OCI-LY7 (cell line): ENCODE measurements around the gene CHMP1A.

Source experiments
- EZH2phosphoT487 ChIP-seq: fragments of 200-600 bp; sonication (generic); IDR thresholded peaks from 2 replicates; pipeline ENCODE4 v1.6.1; 2018; ENCODE audit warnings: low read depth, borderline replicate concordance, mild to moderate bottlenecking, mixed run types, antibody characterized with exemption, low read length, moderate library complexity, mixed read lengths
- TF ChIP-seq, protein P1 (sequence below): fragments of 200-600 bp; sonication (generic); conservative IDR thresholded peaks from 2 replicates; pipeline ENCODE4 v1.5.1; 2014; ENCODE audit warnings: mild to moderate bottlenecking, antibody characterized with exemption, low read length, moderate library complexity, mixed read lengths

DNA sequence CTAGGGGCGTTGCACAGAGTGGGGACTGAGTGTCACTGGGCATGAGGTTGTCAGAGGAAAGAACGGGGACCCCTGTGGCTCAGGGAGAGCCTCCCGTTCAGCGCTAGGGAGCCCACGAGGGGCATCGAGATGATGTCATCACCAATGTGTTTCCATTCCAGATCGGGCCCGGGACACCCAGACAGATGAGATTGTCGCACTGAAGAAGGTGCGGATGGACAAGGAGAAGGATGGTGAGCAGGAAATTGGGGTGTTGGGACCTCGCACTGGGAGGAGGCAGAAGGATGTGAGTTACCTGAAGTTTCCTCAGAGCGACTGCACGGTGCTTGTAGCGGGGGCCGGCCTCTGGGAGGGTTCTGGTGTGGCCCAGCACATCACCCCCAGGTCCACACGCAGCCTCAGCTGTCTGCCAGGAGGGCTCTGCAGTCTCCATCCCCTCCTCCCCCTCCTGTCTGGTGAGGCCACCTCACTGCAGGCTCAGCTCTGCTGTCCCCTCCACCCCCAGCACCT, 32.9 kb upstream of the CHMP1A start:
- TF ChIP-seq, protein P1, sequence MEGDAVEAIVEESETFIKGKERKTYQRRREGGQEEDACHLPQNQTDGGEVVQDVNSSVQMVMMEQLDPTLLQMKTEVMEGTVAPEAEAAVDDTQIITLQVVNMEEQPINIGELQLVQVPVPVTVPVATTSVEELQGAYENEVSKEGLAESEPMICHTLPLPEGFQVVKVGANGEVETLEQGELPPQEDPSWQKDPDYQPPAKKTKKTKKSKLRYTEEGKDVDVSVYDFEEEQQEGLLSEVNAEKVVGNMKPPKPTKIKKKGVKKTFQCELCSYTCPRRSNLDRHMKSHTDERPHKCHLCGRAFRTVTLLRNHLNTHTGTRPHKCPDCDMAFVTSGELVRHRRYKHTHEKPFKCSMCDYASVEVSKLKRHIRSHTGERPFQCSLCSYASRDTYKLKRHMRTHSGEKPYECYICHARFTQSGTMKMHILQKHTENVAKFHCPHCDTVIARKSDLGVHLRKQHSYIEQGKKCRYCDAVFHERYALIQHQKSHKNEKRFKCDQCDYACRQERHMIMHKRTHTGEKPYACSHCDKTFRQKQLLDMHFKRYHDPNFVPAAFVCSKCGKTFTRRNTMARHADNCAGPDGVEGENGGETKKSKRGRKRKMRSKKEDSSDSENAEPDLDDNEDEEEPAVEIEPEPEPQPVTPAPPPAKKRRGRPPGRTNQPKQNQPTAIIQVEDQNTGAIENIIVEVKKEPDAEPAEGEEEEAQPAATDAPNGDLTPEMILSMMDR, result no peak
- TF ChIP-seq EZH2phosphoT487, result no peak
